GM19324 (cell line): ENCODE measurements around the gene CLDN16.

Experiments
- ATAC-seq: cut with Tn5 transposase; IDR thresholded peaks from one replicate; pipeline ENCODE4 v1.9.1; 2021; ENCODE audit warnings: mild to moderate bottlenecking, moderate library complexity; ENCODE audit not compliant: unreplicated experiment, low FRiP score

The CLDN16 gene

DNA sequence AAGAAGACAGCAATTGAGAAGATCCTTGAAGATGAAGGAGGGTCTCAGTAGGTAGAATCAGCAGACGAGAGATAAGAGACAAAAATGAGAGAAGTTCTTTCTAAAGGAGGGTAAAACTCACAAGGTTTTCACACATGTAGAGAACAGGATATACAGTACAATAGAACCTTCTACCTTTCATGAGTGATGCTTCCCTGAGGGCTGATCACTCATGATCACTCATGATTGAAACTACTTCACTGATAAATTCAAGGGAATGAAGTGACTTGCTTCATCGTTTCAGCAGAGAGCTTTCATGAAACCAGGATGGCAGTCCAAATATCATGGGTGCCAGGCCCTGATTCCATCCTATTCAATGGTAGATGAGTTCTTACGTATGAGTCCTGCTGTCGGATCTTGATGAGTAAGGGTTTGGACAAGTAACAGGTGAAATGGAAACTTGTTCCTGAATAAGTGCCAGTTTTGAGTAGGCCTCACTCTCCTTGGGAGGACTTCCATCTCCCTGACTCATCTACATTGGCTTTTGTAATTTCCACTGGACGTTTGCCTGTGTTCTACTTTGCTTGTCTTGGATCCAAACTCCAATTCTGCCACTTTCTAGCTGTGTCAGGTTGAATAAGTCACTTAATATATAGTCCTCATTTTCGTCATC lies 9.6 kb upstream of the CLDN16 start:
- no peak for ATAC-seq

GRCh38 chr3:190380184-190380583 lies 7.8 kb upstream of the CLDN16 start:
- ATAC-seq = no peak

- ATAC-seq = no peak
These were observed 6.5 kb upstream of the CLDN16 start for GRCh38 chr3:190381441-190381840.

GRCh38 chr3:190382082-190382481 lies 5.9 kb upstream of the CLDN16 start:
- ATAC-seq = no peak

DNA sequence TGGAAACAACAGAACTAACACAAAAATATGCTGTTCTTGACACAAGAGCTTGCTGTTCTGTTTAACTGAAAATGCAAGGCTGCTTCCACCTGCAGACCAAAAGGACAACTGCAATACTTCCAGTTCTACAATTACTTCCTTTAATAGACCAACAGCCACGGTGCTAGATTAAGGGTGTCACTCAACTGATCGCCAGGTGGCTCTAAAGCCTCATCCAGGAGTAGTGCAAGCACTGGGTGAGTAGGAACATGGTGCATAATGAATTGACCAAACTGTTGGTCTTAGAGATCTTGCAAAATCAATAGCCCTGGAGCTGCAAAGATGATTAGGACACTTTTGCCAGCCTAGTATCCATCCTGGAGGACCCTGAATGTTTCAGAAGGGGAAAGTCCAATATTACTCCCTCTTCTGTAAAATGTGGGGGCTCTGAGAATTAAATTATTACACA lies 3.6 kb upstream of the CLDN16 start:
- ATAC-seq = peak; percentile 84

- ATAC-seq = no peak
These were observed 2.0 kb upstream of the CLDN16 start for GRCh38 chr3:190385731-190386688.

- ATAC-seq = no peak
These were observed 740 bp downstream of the CLDN16 start for GRCh38 chr3:190388703-190389102.

DNA sequence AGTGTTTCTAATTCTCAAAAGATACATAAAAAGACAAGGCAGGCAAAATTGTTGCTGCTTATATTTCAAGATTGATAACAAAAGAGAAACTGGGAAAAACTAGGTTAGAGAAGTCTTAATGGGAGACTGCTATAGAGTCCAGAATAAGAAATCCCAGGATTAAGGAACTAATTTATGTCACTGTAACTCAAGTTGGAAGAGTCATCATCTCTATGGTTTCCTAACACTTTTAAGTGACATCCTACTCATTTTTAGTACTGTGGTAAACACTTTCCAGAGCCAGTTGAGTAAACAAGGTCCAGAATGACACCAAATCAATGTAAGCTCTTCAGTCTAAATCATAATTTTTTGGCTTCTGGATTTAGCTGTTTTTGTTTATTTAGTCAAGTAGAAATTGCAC lies 8.0 kb downstream of the CLDN16 start:
- ATAC-seq = no peak

DNA sequence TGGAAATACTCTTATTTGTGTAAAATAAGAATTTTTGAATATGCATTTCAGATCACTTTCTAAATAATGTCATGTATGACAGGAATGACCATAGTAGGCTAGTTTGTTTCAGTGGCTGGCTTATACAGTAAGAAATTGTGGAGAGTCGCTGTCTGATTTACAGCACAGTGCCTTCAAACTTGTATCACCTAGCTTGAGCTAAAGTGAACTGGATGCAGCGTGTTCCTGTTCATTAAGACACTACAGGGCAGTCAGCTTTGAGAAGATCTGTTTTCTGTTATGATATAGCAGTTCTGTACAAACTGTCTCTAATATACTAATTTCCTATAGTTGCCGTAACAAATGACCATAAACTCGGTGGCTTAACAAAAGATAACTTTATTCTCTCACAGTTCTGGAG lies 9.9 kb downstream of the CLDN16 start:
- ATAC-seq = no peak

DNA sequence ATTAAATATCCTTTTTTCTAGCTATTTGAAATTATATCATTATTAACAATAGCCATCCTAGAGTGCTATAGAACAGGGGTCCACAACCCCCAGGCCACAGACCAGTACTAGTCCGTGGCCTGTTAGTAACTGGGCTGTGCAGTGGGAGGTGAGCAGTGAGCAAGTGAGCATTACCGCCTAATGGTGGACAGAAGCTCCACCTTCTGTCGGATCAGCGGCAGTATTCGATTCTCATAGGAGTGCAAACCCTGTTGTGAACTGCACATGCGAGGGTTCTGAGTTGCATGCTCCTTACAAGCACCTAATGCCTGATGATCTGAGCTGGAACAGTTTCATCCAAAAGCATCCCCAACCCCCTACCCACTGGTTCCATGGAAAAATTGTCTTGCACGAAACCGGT lies 11.7 kb downstream of the CLDN16 start:
- no peak for ATAC-seq

- ATAC-seq = no peak
These were observed 14.0 kb downstream of the CLDN16 start for GRCh38 chr3:190401963-190402362.

GRCh38 chr3:190404715-190405114 lies 16.8 kb downstream of the CLDN16 start:
- no peak for ATAC-seq

DNA sequence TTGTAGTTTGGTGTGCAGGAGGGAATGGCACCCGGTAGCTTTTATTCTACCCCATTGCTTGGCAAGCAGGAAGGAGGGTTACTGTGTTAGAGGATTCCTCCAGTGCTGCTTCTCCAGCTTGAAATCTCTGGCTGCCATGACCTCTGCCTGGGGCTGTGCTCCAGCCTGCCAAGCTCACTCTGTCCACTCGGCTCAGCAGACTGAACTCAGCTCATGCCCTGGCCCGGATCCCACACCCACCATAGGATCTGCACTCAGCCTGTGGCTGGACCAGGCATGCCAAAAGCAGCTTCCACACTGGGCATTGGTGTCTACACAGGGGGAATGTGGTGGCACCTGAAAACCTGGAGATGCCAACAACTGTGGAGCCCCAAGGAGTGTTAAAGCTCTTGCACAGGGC lies 26.3 kb downstream of the CLDN16 start:
- ATAC-seq = no peak

GRCh38 chr3:190424108-190424477 lies 36.1 kb downstream of the CLDN16 start:
- ATAC-seq = peak; percentile 15

- ATAC-seq = peak; percentile 58
These were observed 36.8 kb downstream of the CLDN16 start for GRCh38 chr3:190424478-190425439.

GRCh38 chr3:190425833-190426232 lies 37.9 kb downstream of the CLDN16 start:
- no peak for ATAC-seq

DNA sequence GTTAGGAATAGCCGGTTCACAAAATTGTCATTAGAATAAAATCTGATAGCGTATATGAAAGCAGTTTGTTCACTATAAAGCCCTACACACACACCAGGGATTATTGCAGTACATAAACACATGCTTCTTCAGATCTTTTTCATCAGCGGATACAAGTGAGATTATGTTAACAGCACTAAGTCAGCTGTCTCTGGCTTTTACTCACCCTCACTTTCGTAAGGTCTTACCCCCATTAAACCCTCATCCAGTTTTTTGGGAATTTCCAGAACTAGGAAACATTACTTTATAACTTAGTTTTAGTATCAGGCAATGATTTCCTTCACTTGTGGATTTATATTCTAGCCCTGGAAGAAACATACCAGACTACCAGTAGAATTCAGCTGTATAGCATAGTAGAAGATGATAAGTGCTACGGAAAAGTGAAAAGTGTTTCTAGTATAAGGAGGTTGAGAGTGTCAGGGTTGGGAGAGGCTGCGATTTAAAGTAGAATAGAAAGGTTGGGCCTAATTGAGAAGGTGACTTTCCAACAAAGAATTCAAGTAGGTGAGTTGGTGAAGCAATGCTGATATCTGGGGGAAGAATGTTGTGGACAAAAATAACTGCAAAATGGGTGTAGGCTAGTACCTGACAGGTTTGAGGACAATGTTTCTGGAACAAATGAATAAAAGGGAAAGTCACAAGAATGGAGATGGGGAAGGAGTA lies 39.0 kb downstream of the CLDN16 start:
- no peak for ATAC-seq

- no peak for ATAC-seq
These were observed 41.7 kb downstream of the CLDN16 start for GRCh38 chr3:190429681-190430080.

GRCh38 chr3:190430906-190431305 lies 42.9 kb downstream of the CLDN16 start:
- ATAC-seq = no peak

- ATAC-seq = no peak
These were observed 44.3 kb downstream of the CLDN16 start for GRCh38 chr3:190432216-190432615.
